ENCODE data around the gene PDCD5.
"Not testable (repeated sequence)": the region's sequence is repeated elsewhere in the genome, so short reads cannot be mapped to it uniquely, and the experiment has no call there.

Gene PDCD5

DNA sequence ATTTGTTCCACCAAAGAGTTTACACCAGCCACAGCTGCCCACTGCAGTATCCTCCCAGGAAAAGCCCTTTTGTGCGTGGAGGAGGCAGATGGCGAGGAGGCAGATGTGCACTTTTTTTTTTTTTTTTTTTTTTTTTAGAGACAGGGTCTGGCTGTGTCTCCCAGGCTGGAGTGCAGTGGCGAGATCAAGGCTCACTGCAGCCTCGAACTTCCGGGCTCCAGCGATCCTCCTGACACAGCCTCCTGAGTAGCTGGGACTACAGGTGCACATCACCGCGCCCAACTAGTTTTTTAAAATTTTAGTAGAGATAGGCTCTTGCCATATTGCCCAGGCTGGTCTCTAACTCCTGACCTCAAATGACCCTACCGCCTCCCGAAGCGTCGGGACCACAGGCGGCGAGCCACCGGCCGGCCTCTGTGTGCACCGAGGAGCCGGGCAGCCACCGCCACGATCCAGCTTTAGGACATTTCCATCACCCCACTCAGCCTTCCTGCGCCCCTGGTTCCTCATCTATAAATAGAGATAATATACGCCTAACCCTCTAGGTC lies 563 bp upstream of the PDCD5 start:
- no peak for DNase-seq (ENCODE audit: low spot score)

DNA sequence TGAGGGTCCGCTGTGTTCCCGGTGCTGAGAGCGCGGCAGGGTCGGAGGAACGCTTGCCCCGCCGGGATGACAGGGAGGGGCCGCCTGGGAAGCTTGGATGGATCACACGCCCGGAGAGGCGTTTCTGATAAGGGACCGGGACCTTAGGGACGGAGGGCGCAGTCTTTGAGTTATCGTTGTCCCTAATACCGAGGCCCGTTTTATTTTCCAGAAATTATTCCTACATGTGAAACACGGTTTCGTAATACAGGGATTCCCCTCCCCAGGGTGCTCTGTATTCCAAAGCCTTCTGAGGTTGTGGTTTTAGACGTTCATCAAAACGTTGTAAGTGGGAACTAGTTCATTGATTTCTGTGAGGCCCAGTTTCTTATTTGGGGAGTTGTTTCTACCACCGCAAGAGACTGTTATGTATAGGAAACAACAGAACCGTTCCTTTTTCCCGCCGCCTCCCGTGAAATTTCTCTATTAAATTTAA lies 752 bp downstream of the PDCD5 start:
- no peak for DNase-seq (ENCODE audit: low spot score)

DNA sequence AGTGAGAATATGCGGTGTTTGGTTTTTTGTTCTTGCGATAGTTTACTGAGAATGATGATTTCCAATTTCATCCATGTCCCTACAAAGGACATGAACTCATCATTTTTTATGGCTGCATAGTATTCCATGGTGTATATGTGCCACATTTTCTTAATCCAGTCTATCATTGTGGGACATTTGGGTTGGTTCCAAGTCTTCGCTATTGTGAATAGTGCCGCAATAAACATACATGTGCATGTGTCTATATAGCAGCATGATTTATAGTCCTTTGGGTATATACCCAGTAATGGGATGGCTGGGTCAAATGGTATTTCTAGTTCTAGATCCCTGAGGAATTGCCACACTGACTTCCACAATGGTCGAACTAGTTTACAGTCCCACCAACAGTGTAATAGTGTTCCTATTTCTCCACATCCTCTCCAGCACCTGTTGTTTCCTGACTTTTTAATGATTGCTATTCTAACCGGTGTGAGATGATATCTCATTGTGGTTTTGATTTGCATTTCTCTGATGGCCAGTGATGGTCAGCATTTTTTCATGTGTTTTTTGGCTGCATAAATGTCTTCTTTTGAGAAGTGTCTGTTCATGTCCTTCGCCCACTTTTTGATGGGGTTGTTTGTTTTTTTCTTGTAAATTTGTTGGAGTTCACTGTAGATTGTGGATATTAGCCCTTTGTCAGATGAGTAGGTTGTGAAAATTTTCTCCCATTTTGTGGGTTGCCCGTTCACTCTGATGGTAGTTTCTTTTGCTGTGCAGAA lies 6.9 kb downstream of the PDCD5 start:
- DNase-seq (ENCODE audit: low spot score): not testable (repeated sequence)

DNA sequence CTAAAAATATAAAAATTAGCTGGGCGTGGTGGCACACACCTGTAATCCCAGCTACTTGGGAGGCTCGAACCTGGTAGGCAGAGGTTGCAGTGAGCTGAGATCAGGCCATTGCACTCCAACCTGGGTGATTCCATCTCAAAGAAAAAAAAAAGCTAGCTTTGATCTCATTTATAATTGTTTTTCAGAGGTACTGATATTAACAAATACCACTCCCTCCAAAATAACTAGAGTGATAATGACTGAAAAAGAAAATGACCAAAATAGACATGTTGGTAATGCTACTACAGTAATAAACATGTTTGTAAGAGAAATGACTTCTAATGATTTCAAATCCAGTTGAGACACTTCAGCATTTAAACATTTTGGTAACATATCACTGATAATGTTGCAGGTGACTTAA lies 13.0 kb downstream of the PDCD5 start:
- DNase-seq (ENCODE audit: low spot score): no peak

DNA sequence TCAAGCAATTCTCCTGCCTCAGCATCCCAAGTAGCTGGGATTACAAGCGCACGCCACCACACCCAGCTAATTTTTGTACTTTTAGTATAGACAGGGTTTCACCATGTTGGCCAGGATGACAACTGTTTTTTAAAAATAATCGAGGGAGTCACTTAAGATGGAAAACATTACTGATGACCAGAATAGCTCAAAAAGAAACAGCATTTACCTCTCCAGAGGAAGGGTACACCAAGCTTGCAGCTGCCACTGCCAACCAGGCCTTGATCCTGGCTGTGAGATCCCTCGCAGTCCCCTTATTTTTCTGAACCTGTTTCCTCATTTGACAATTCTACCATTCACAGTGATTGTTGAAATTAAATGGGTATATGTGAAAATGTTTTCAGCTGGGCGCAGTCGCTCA lies 14.5 kb downstream of the PDCD5 start:
- DNase-seq (ENCODE audit: low spot score): no peak

DNA sequence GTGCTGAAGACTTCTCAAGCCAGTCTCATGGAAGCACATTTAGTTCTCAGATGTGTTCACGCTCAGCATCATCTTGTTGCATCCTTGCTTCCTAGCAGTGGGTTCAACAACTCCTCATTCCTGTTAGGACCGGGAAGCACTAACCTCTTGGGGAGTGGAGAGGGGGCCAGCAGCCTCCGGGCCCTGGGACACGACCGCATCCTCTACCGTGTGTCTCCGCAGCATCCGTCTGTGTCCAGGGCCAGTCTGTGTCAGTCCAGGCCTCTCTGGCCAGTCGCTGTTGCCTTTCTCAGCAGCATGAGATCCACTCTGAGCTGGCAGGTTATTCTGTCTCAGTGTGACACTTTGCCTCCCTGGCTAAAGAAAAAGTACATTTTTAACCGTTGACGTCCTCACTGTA lies 17.0 kb downstream of the PDCD5 start:
- DNase-seq (ENCODE audit: low spot score): no peak

DNA sequence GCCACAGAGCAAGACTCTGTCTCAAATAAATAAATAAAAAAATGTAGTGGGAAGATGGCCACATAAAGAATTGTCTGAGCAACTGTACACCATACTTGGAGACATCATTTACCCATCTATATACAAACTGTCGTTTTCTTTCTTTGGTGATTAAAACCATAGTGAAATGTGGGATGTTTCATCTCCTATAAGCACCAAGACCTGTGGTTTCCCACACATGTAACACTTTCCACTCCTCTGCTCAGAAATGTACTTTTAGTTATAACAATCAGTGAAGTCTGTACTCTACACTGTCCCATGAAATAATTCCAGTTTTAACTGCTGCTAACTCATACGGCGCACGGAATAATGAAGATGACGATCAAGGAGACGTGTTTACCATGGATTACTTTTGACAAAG lies 18.3 kb downstream of the PDCD5 start:
- DNase-seq (ENCODE audit: low spot score): no peak

DNA sequence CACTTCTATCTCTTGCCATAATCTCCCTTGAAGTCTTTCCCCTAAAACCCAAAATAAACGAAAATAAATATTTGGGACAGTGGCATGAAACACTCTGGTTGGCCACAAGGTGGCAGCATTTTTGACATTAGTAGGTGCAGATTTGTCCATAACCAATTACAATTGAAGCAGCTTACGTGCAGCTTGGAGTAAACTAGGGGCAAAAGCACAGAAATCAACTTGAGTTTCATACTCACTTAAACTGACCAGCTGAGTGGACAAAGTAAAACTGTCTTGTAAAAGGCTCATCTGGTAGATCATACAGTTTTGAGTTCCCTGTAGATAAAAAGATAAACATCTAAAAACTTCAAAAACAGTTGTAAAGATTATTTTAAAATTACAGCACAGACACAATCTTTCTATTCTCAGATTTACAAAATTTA lies 18.8 kb downstream of the PDCD5 start:
- peak; percentile 68 for DNase-seq (ENCODE audit: low spot score)

DNA sequence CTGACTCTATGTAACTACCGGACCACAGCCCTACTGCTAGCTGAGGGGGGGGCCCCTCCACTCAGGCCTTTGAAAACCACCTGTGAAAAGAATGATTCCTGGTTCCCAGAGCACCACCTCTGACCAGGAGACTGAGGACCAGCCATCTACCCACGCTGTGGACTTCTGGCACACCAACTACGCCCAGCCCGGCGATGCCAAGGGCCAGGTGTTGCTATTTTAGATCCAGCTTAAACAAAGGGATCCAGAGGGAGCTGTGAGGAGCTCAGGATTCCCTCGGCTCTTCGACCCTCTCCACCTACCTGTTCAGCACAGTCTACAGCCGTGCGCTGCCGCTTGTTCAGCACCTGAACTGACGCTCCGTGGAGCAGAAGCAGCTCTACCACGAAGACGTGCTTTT lies 23.0 kb downstream of the PDCD5 start:
- DNase-seq (ENCODE audit: low spot score): no peak

DNA sequence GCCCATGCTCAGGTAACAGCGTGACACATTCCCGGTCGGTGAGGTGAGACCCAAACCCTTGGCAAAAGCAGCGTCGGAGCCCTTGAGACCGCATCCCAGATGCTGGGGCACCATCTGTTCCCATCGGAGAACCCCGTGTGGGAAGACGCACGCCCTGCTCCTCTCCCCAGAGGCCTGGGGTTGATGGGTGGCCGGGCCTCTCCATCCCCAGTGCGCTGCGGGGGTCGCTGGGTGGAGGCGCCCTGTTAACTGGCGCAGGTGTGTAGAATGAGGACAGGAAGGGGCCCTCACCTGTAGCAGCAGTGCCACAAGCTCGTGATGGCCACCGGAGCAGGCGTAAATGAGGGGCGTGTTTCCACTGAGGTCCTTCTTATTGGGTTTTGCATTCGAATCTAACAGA lies 24.6 kb downstream of the PDCD5 start:
- DNase-seq (ENCODE audit: low spot score): no peak

DNA sequence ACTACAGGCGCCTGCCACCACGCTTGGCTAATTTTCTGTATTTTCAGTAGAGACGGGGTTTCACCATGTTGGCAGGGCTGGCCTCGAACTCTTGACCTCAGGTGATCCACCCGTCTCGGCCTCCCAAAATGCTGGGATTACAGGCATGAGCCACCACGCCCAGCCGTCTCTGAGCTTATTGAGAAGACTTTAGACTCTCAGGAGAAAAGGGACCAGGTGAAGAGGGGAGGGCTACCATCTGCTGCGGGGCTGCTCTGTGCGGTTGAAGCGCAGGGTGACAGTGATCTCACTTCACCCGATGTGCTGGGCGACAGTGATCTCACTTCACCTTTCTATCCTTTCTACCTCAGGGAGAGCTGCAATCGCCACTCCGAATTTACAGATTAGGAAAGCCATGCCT lies 25.3 kb downstream of the PDCD5 start:
- no peak for DNase-seq (ENCODE audit: low spot score)

DNA sequence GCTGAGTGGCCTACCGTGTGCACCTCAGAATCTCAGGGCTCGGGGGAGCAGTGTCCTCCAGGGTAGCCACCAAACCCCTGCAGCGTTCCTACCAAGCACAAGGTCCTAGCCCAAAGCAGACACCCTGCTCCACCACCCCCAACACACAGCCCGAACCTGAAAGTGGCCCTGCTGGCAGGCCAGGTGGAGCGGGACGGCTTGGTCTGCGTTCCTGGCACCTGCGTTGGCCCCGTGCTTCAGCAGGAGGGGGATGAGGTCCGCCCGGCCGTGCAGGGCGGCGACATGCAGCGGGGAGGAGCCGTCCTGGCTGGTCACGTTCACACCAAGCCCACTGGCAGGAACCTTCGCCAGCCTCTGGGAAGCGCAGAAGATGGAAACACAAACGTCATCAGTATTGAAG lies 26.5 kb downstream of the PDCD5 start:
- DNase-seq (ENCODE audit: low spot score): no peak

DNA sequence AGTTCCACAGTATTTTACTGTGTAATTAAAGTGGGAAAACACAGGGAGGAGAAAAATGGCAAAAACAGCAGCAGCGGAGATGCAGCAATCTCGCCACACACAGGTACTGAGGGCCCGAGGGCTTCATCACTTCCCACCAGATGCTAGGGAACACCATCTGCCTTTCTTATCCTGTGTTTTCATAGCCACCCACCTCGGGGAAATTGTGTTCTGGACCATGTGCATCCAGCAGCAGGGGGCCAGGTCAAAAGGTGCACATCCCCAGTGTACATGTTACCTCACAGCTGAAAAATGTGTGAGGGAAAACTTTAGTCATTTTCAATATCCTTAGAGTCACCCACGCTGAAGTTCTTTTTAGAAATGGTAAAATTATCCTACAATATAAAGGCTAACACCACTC lies 30.2 kb downstream of the PDCD5 start:
- no peak for DNase-seq (ENCODE audit: low spot score)

DNA sequence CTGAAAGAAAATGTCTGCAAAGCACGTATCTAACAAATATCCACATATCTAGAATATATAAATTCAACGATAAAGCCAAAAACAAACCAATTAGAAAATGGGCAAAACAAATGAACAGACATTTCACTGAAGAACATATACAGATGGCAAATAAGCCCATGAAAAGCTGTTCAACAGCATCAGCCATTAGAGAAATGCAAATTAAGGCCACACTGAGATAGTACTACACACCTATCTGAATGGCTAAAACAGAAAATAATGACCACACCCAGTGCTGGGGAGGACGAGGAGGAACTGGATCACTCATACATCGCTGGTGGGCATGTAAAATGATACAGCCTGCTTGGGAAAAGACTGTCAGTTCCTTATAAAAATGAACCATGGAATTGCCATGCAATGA lies 32.0 kb downstream of the PDCD5 start:
- no peak for DNase-seq (ENCODE audit: low spot score)

DNA sequence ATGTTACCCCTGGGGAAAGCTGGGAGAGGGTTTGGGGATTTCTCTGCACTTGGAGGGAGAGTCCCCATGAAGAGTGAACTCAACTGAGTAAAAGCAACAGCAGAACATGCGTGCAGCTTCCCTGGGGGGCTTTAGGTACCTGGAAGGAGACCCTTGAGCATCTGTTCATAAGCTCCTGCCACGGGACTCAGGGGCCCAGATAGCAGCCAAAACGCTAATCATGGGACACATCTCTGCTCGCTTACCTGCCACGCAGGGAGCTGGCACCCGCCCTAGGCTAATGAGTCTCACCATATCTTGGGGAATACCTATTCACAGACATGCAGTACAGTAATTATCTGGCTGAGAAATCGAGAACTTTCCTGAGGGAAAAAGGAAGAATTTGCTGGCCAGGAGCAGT lies 33.9 kb downstream of the PDCD5 start:
- DNase-seq (ENCODE audit: low spot score): no peak

DNA sequence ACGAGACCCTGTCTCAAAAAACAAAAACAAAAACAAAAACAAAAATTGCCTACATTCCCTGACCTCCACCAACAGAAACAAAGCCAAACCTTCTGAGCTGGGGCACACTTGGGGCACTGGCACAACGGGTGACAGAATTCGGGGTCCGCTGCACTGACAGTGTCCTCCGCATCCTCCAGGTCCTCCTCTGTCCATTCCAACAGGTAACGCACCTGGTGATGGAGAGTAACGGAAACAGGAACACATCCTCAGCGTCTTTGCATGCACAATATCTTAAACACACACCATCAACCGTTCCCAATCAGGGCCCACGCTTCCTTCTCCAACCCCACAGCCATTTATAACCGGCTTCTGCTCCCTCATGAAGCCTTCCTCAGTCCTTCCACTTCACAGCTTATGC lies 34.6 kb downstream of the PDCD5 start:
- DNase-seq (ENCODE audit: low spot score): no peak

DNA sequence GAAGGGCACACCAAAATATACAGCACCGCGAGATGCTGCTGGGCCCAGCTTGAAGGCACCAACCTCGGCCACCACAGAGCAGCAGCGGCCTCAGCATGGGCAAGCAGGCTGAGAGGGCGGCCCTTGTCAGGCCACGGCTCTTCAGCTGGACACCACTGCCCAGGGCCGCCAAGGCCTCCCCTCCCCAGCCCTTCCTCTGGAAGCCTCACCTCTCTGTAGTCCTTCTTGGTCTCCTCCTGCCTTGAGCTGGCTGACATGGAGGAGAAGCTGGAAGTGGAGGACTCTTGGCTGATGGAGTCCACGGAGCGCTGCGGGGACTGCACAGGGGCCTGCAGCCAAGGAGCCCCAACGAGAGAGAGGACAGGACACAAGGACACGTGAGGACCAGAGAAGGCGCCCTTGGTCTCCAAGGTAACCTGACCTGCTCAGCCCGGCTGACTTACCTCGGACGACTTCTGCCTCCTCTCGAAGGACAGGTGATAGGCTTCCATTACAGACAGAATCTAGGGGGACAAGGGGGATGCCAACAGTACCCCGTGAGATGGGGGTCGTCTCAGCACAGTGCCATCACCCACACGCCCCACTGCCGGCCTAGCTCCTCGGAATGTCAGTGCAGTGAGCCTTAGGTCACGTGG lies 38.2 kb downstream of the PDCD5 start:
- no peak for DNase-seq (ENCODE audit: low spot score)

DNA sequence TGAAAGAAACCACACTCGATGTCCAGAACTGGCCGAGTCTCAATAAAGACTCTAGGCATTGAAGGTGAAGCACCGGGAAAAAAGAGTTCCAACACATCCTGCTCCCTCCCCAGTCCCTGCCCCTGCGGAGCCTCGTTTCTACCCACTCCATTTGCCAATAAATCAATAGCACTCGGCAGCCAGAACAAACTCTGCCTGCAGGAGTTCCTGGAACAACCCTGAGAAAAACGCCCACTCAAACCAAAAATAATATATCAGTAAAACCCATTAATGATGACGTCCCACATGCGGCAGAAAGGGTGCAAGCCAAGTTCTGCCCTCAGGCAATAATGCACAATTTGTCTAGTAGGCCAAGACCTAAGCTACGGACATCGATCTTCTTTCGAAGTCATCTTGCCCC lies 41.0 kb downstream of the PDCD5 start:
- DNase-seq (ENCODE audit: low spot score): no peak

DNA sequence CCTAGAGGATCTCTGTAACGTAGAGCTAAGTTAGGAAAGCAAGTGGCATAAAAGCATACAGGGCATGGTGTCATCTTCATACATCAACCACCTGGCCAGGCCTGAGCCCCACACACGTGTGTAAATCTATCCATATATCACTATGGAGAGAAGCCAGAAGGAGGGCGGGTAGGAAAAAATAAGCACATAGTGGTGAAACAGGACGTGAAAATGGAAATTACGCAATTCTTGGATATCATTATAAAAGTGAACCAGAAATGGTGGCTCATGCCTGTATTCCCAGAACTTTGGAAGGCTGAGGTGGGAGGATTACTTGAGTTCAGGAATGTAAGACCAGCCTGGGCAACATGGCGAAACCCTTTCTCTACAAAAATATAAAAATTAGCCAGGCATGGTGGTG lies 43.4 kb downstream of the PDCD5 start:
- no peak for DNase-seq (ENCODE audit: low spot score)

DNA sequence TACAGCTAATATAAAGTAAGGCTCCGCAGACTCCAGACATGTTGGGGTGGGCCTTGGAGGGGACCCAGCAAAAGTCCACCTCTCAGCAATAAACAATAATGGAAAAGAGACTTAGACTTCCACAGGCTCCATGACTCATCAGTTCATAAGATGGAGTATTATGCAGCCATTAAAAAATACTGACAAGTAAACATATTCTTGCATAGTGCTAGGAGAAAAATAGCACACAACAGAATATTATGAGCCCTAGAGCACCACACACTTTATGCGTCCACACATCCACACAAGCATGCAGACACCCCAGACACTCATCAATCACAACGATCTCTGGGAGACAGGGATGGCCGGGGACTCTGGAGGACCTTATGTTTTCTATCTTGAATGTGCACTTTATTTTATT lies 46.0 kb downstream of the PDCD5 start:
- no peak for DNase-seq (ENCODE audit: low spot score)

DNA sequence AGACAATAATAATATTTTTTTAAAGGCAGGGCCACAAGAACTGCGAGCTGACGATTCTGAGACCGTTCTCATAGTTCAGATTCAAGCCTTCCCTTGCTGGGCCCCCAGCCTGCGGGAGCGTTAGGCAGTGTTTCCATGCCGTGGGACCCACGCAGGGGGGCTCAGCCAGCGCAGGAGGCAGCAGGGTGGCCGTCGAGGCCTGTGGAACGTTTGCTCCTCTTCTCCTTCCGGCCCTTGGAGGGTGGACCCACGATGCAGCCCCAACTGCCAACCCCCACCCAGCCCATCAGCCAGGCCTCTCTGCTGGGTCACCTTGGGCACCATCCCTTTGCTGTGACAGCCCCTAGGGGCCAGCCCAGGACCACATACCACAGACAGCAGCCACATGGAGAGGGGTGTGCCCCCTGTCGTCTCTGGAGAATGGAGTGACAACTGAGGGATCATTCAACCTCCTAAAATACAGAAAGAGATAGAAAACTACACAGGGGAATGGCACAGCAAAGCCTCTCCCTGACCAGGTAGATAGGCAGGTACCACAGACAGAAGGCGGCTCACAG lies 46.8 kb downstream of the PDCD5 start:
- DNase-seq (ENCODE audit: low spot score): no peak

DNA sequence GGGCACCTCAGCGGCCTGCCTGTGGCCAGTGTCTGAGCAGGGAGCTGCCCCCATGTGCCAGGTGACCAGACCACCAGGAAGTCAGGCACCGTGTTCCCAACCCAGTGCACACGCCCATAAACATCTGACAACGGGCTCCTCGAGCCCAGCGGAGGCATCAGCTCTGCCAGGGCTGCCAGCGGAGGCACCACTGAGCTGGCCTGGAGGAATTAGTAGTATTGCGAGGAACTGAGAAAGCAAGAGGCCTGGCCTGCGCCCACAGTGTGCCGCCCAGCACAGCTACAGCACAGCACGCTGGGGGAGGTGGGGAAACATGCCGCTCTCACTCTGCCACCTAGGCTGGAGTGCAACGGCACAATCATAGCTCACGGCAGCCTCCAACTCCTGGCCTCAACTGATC lies 49.3 kb downstream of the PDCD5 start:
- no peak for DNase-seq (ENCODE audit: low spot score)

DNA sequence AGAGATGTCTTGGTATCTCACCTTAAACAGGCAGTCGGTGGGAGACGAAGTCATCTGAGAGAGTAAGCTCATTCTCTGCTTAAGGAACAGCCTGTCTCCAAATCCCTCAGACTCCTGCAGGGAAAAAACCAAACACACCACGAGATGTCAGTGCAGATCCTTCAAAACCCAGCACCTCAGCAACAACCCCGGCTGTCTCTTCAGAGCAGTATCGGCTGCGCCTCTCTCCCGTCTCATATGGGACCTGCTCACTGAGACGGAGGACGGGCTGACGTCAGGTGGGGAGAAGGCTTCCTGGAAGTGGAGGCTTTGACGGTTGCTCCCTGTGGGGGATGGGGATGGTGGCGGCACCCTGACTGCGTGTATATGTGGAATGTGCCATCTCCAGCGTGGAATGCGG lies 50.4 kb downstream of the PDCD5 start:
- no peak for DNase-seq (ENCODE audit: low spot score)

Data from CD4-positive, alpha-beta T cell treated with Interleukin-2 at 100 ng/mL for 4 hours (primary cell).